ENCODE measurements around the gene SMIM5. TPM values are rescaled to one million over a fixed set of nuclear protein-coding genes. Genes with fewer than 3 reads are reported as not detected.

Gene SMIM5
- total and polyA plus RNA-seq, 2 donors, result 3.6 to 4.0 TPM

DNA sequence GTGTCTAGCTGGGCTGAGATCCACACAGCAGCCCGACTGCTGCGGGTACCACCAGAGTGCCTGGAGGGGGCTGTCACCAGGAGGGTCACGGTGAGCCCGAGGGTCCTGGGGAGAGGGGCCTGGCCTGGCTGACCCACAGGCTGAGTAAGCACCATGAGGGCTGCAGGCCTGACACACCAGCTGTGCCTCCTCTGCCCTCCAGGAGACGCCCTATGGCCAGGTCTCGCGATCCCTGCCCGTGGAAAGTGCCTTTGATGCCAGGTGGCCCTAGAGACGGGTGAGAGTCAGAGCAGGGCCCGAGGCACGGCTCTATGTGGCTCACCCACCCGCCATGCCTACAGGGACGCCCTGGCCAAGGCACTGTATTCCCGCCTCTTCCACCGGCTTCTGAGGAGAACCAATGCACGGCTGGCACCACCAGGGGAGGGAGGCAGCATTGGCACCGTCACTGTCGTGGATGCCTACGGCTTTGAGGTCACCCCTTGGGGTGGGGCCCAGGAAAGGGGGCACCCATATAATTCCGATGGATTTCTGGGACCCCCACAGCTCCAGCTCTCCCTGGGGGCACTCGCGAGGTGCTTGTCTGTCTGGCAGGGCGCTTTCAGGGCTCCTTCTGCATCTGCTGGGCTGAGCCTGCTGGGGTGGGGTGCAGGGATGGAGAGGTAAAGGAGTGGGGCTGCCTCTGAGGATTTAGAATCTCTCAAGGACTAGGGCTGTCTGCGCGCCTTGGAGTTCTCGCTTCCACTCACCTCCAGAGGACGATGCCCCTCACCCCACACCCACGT, 38.5 kb upstream of the SMIM5 start:
- DNase-seq (ENCODE audit: extremely low spot score), result no peak
- WGBS, result 84% methylated on average over 28 of the region's 28 CpGs
- Histone ChIP-seq H3K4me3 (ENCODE audit: low read depth, low read length) (no peak overlapping the region), H3K27ac (ENCODE audit: low read depth) (no peak overlapping the region), H3K4me1 (ENCODE audit: insufficient read depth) (no peaks in the 10 kb centered on the region), H3K36me3 (ENCODE audit: insufficient read depth) (no peaks in the 10 kb centered on the region)

DNA sequence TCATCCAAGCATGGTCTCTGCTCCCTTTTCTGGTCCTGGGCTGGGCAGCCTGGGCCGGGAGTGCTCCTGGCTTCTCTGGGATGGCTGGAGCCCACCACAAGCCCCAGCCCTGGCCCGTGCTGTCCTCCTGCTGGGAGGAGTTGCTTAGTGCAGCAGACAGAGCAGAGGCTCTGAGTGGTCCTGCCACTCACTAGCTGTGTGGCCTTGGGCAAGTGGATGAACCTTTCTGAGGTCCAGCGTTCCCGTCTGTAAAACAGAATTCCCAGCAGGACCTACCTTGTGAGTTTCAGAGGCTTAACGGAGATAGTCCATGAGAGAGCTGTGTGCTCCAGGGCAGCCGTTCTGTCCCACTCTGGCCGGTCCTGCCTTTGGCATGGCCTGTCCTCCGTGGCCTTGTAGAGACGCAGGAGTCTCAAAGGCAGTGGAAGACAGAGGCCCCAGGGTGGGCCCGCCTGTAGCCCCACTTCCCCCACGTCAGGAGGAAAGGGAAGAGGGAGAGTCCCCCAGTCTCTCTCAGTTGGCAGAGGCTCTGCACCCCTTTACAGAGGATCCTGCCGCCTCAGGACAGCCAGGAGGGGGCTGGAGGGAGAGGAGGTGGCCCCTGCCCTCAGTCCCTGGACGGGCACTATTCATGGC, 37.8 kb upstream of the SMIM5 start:
- Histone ChIP-seq H3K4me1 (ENCODE audit: insufficient read depth) (no peaks in the 10 kb centered on the region), H3K36me3 (ENCODE audit: insufficient read depth) (no peaks in the 10 kb centered on the region), H3K4me3 (ENCODE audit: low read depth, low read length) (no peak overlapping the region), H3K27ac (ENCODE audit: low read depth) (no peak overlapping the region)
- WGBS, result 76% methylated on average over 13 of the region's 13 CpGs
- no peak for DNase-seq (ENCODE audit: extremely low spot score)

DNA sequence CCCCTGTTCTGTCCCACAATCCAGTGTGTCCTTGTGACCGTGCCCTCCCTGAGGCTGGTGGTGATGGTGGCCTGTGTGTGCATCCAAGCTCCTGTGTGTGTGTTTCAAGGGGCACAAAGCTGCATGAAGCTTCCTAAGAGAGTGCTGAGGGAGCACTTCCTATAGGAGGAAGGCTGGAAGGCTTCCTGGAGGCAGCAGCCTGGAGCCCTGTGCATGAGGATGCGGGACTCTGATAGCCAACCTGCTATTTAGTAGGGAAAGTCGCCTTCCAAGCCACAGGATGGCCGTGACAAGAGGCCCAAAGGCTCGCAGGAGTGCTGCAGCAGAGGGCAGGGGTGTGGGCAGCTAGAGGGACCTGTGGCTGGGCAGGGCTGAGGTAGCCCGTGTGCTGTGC, 37.3 kb upstream of the SMIM5 start:
- no peaks in the 10 kb centered on the region for H3K36me3 ChIP-seq (ENCODE audit: insufficient read depth)
- 82% methylated on average over 6 of the region's 6 CpGs for WGBS
- H3K4me1 ChIP-seq (ENCODE audit: insufficient read depth), result no peaks in the 10 kb centered on the region
- no peak overlapping the region for H3K4me3 ChIP-seq (ENCODE audit: low read depth, low read length)
- no peak overlapping the region for H3K27ac ChIP-seq (ENCODE audit: low read depth)
- DNase-seq (ENCODE audit: extremely low spot score), result no peak

DNA sequence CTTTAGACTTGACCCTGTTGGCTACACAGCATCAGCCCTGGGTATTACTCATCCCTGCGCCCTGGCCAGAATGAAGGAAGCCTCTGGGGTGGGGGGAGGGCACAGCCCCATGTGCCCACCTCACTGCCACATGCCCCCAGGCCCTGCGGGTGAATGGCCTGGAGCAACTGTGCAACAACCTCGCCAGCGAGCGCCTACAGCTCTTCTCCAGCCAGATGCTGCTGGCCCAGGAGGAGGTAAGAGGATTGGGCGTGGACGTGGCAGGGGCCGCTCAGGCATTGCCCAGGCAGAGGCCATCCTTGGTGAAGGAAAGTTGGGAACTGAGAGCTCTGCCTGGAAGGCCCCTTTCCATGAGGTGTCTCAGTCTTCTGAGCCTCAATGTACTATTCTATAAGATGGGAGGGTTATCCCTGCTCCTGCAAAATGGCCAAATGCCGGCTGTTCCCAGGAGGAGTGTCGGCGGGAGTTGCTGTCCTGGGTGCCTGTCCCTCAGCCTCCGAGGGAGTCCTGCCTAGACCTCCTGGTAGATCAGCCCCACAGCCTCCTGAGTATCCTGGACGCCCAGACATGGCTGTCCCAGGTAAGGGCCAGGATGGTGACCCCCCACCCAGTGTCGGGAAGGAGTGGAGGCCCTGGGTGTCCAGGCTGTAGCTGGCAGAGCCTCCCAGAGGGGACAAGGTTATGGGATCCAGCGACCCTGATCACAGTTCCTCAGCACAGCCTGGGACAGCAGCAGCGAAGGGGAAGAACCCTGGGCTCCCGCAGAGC, 36.7 kb upstream of the SMIM5 start:
- no peak overlapping the region for H3K27ac ChIP-seq (ENCODE audit: low read depth)

DNA sequence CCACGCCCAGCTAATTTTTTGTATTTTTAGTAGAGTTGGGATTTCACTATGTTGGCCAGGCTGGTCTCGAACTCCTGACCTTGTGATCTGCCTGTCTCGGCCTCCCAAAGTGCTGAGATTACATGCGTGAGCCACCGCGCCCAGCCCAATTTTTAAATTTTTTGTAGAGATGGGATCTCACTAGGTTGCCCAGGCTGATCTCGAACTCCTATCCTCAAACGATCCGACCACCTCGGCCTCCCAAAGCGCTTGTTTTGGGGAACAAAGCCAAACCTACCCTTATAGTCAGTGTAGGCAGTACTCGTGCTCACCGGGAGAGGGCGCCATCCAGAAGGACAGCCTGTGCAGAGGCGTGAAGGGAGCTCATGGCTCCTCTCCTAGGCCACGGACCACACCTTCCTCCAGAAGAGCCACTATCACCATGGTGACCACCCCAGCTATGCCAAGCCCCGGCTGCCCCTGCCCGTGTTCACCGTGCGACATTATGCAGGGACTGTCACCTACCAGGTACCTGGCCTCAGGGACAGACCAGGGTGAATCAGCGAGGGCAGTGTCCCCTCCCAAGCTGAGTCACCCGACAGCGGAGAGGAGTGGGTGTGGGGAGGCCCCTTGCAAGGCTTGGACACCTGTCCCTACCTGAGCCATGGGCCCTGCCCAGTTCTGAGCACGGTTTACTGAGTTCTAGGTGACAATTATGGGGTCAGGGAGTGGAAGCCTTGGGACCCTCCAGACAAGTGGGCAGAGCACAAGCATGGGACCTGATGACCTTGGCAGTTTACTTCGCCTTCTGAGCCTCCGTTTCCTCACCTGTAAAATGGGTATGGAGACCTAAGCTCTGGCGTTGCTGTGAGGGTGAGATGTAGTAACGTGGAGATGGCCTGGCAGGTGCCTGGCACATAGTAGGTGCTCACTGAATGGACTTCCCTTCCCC, 31.9 kb upstream of the SMIM5 start:
- no peak for DNase-seq (ENCODE audit: extremely low spot score)
- WGBS, result 74% methylated on average over 28 of the region's 28 CpGs

More for the DNA sequence above, 36.7 kb upstream of the SMIM5 start:
- no peak overlapping the region for H3K4me3 ChIP-seq (ENCODE audit: low read depth, low read length)
- no peak for DNase-seq (ENCODE audit: extremely low spot score)
- WGBS, result 87% methylated on average over 17 of the region's 17 CpGs
- no peaks in the 10 kb centered on the region for H3K36me3 ChIP-seq (ENCODE audit: insufficient read depth)
- H3K4me1 ChIP-seq (ENCODE audit: insufficient read depth), result no peaks in the 10 kb centered on the region

DNA sequence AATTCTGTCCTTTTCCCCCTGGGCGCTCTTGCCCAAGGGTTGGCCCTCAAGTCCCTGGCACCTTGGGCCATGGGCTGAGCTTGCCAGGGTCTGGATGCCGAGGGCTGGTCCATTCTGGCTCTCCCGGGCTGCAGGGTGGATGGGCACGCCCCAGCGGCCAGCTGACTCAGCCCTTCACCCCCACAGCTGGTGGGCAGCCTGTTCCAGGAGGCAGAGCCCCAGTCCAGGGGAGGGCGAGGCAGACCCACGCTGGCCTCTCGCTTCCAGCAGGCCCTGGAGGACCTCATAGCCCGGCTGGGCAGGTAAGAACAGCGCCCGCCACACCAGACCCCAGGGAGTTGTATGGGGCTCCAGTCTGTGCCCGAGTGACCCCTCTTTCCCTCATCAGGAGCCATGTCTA, 30.6 kb upstream of the SMIM5 start:
- 90% methylated on average over 12 of the region's 12 CpGs for WGBS
- Histone ChIP-seq H3K4me1 (ENCODE audit: insufficient read depth) (no peaks in the 10 kb centered on the region), H3K27ac (ENCODE audit: low read depth) (no peak overlapping the region), H3K36me3 (ENCODE audit: insufficient read depth) (no peaks in the 10 kb centered on the region), H3K4me3 (ENCODE audit: low read depth, low read length) (no peak overlapping the region)
- DNase-seq (ENCODE audit: extremely low spot score), result no peak

More for the DNA sequence above, 31.9 kb upstream of the SMIM5 start:
- H3K27ac ChIP-seq (ENCODE audit: low read depth), result no peak overlapping the region
- H3K4me1 ChIP-seq (ENCODE audit: insufficient read depth), result no peaks in the 10 kb centered on the region
- no peak overlapping the region for H3K4me3 ChIP-seq (ENCODE audit: low read depth, low read length)
- H3K36me3 ChIP-seq (ENCODE audit: insufficient read depth), result no peaks in the 10 kb centered on the region

DNA sequence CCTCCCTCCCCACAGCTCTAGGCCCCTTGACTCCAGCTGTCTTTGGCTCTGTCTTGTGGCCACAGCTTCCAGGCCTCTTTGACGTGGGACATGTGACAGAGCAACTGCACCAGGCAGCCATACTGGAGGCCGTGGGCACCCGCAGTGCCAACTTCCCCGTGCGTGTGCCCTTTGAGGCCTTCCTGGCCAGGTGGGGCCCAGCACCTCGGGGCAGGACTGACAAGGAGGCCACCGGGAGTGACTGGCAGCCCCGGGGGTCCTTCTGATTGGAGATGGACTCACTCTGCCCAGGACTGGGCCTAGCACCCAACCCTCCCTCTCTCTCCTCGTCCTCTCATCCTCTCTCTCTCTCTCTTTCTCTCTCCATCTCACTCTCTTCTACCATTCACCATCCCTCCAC, 30.1 kb upstream of the SMIM5 start:
- Histone ChIP-seq H3K27ac (ENCODE audit: low read depth) (no peak overlapping the region), H3K4me3 (ENCODE audit: low read depth, low read length) (no peak overlapping the region), H3K36me3 (ENCODE audit: insufficient read depth) (no peaks in the 10 kb centered on the region), H3K4me1 (ENCODE audit: insufficient read depth) (no peaks in the 10 kb centered on the region)
- WGBS, result 88% methylated on average over 9 of the region's 9 CpGs
- DNase-seq (ENCODE audit: extremely low spot score), result no peak

DNA sequence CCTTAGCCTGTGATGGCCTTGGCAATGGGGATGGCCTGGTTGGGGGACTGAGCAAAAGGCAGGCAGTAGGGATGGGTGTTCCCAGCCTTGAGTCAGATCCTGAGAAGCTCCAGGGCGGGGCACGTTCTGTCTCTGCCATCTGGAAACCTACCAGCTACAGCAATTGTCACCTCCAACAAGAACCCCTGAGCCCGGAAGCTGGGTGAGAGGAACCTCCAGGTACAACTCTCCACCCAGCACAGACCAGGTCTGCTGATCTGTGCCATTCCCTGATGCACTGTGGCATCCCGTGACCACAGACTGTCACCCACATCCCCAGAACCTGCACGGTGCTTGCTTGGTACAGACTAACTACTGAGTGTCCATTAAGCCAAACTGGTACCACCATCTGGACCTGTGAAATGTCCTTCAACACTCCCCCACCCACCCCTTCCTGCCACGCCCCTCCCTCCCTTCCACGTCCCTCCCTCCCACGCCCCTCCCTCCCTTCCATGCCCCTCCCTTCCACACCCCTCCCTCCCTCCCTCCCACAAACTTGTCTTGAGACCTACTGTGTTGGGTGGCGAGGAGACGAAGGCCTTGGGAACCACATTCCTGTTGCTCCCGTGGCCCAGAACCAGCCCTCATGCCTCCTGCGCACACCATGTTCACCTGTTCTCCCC, 29.1 kb upstream of the SMIM5 start:
- DNase-seq (ENCODE audit: extremely low spot score), result no peak
- WGBS, result 75% methylated on average over 12 of the region's 12 CpGs

DNA sequence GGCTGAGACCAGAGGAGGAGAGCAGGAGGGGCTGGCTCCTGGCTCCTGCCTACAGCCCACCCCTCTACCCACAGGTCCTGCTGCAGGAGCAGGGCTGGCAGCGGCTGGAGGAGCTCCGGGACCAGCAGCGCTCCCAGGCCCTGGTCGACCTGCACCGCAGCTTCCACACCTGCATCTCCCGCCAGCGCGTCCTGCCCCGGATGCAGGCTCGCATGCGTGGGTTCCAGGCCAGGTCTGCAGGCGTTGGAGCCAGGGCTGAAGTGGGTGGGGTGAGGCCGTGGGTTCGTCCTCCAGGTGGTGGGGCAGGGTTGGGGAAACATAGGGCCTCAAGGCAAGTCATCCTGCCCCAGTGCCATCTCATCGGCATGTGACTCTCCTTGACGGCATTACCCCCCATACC, 27.4 kb upstream of the SMIM5 start:
- H3K4me3 ChIP-seq (ENCODE audit: low read depth, low read length), result no peak overlapping the region
- H3K4me1 ChIP-seq (ENCODE audit: insufficient read depth), result no peaks in the 10 kb centered on the region
- no peak overlapping the region for H3K27ac ChIP-seq (ENCODE audit: low read depth)
- 86% methylated on average over 16 of the region's 16 CpGs for WGBS
- no peak for DNase-seq (ENCODE audit: extremely low spot score)
- H3K36me3 ChIP-seq (ENCODE audit: insufficient read depth), result no peaks in the 10 kb centered on the region

More for the DNA sequence above, 29.1 kb upstream of the SMIM5 start:
- Histone ChIP-seq H3K27ac (ENCODE audit: low read depth) (no peak overlapping the region), H3K4me3 (ENCODE audit: low read depth, low read length) (no peak overlapping the region), H3K36me3 (ENCODE audit: insufficient read depth) (no peaks in the 10 kb centered on the region), H3K4me1 (ENCODE audit: insufficient read depth) (no peaks in the 10 kb centered on the region)

DNA sequence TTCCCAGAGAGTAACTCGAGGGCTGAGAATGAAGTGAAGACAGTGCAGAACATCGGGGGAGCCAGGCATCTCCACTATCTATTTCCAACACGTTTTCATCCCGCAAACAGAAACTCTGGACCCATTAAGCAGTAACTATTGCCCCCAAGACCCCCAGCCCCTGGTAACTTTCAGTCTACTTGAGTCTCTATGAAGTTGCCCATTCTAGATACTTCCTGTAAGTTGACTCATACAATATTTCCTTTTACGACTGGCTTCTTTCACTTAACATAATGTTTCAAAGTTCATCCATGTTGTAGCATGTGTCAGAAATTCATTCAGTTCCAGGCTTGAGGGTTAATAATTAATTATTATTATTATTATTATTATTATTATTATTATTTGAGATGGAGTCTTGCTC, 26.1 kb upstream of the SMIM5 start:
- no peaks in the 10 kb centered on the region for H3K4me1 ChIP-seq (ENCODE audit: insufficient read depth)
- H3K27ac ChIP-seq (ENCODE audit: low read depth), result no peak overlapping the region
- no peak overlapping the region for H3K4me3 ChIP-seq (ENCODE audit: low read depth, low read length)
- no peak for DNase-seq (ENCODE audit: extremely low spot score)
- H3K36me3 ChIP-seq (ENCODE audit: insufficient read depth), result no peaks in the 10 kb centered on the region
- 88% methylated on average over 5 of the region's 5 CpGs for WGBS

DNA sequence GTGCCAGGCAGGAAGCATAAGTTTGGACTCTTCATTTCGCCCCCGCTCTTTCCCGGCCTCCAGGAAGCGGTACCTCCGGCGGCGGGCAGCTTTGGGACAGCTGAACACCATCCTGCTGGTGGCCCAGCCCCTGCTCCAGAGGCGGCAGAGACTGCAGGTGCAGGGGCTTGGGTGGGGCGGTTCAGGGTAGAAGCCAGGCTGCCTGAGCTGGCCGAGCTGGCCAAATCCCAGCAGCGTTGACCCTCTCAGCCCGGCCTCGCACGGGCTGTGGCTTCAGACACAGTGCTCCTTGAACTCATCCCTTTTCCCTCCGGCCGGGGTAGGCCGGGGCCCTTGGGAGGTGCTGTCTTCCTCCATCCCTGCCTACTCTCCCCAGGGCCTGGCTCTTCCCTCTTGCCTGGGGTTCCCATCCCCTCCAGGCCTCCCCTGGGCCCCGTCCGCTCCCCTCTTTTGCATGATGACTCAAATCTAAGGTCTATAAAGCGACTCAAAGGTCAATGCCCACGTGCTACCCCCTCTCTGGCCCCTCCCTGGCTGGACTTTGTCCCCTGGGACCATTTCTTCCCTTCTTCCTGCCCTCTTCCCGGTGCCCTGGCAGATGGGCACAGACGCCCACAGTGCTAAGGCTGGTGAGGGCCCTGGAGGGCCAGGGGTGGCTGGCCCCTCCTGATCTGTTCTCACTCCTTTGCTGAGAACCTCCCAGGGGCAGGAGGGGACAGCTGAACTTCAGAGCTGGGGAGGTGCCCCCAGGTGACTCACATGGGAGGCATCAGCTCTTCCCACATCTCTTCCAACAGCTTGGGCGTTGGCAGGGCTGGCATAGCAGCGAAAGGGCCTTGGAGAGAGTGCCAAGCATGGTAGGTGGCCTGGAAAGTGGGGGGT, 22.9 kb upstream of the SMIM5 start:
- H3K27ac ChIP-seq (ENCODE audit: low read depth), result no peak overlapping the region
- 90% methylated on average over 25 of the region's 25 CpGs for WGBS
- DNase-seq (ENCODE audit: extremely low spot score), result no peak
- no peaks in the 10 kb centered on the region for H3K36me3 ChIP-seq (ENCODE audit: insufficient read depth)
- no peaks in the 10 kb centered on the region for H3K4me1 ChIP-seq (ENCODE audit: insufficient read depth)
- no peak overlapping the region for H3K4me3 ChIP-seq (ENCODE audit: low read depth, low read length)

DNA sequence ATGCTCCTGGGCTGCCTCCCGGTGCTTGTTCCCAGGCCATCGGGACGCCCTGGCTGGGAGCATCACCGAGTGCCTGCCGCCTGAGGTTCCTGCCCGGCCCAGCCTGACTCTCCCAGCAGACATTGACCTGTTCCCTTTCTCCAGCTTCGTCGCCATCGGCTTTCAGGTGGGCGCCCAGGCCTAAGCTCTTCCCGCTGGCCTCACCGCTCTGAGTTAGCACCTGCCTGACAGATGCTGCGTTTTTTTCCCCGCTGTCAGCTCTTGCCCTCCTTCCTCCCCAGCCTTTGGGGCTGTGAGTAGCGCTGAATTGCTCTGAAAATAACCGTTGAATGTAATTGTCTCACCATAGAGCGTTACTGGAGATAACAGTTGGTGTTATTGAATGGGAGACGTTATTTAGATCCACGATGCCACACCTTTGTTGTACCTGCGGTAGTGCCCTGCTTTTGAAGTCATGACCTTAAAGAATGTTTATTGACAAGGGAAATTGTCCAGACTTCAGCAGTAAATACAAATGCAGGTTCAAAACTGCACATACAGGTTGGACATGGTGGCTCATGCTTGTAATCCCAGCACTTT, 21.3 kb upstream of the SMIM5 start:
- H3K36me3 ChIP-seq (ENCODE audit: insufficient read depth), result no peaks in the 10 kb centered on the region
- no peak overlapping the region for H3K27ac ChIP-seq (ENCODE audit: low read depth)
- no peaks in the 10 kb centered on the region for H3K4me1 ChIP-seq (ENCODE audit: insufficient read depth)
- no peak overlapping the region for H3K4me3 ChIP-seq (ENCODE audit: low read depth, low read length)
- 88% methylated on average over 20 of the region's 20 CpGs for WGBS
- DNase-seq (ENCODE audit: extremely low spot score), result no peak

All from urinary bladder (tissue), 4 donors.